ENCODE data around the gene HHEX. TPM values are rescaled to one million over a fixed set of nuclear protein-coding genes. Genes with fewer than 3 reads are reported as not detected.
A peak's percentile ranks its signal among the peaks of the same experiment; 100 is the strongest.
"Not testable (repeated sequence)": the region's sequence is repeated elsewhere in the genome, so short reads cannot be mapped to it uniquely, and the experiment has no call there.

HHEX gene
- total RNA-seq (2014; rRNA removed; shearing (Covaris generic)): 2.9 and 4.2 TPM in 2 replicates

GRCh38 chr10:92689663-92690210 is at the start of gene HHEX:
Gene HHEX (plus strand): TSS chr10:92689955. CDS start chr10:92689987, 32 bp downstream.
- no peaks in the 10 kb centered on the region for H3K4me1 ChIP-seq
- DNase-seq: peak; percentile 37 to 59
- peak within 1 kb of the TSS; percentile 51 for H3K27ac ChIP-seq
- H3K36me3 ChIP-seq: no peaks in the 10 kb centered on the region
- H3K9me3 ChIP-seq (replicated peaks): no peaks in the 10 kb centered on the region
- peak within 1 kb of the TSS; percentile 77 for H3K4me3 ChIP-seq
- H3K27me3 ChIP-seq: no peaks in the 10 kb centered on the region

DNA sequence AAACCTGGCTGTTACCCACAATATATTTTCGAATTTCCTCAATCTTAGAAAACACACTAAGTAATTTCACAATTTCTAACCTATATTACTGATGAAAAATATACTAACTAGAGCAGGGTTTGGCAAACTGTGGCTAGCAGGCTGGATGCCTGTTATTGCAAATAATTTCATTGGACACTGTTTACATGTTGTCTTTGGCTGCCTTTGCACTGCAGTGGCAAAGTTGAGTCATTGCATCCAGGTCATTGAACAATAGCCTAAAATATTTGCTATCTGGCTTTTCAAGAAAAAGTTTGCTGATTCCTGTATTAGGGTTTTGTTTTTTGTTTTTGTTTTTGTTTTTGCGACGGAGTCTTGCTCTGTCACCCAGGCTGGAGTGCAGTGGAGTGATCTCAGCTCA is 49.6 kb upstream of the HHEX start:
- Histone ChIP-seq H3K4me3 (no peak overlapping the region), H3K27ac (no peak overlapping the region), H3K4me1 (no peaks in the 10 kb centered on the region), H3K9me3 (replicated peaks) (no peaks in the 10 kb centered on the region), H3K27me3 (no peaks in the 10 kb centered on the region), H3K36me3 (peaks cover 74% of the 10 kb centered on the region)
- DNase-seq: no peak

DNA sequence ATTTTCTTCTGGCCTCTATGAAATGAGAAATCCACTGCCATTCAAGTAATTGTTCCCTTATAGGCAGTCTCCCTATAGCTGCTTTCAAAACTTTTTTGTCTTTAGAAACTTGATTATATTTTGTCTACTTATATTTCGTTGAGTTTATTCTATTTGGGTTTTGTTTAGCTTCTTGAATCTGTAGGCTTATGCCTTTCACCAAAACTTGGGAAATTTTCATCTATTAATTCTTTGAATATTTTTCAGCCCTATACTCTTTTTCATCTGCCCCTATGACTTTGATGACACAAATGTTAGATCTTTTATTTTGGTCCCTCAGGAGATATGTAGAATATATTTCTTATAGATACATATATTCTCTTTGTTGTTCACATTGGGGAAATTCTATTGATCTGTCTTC is 48.3 kb upstream of the HHEX start:
- no peak for DNase-seq
- Histone ChIP-seq H3K4me1 (no peaks in the 10 kb centered on the region), H3K27me3 (no peaks in the 10 kb centered on the region), H3K9me3 (replicated peaks) (no peaks in the 10 kb centered on the region), H3K4me3 (no peak overlapping the region), H3K27ac (no peak overlapping the region), H3K36me3 (peaks cover 73% of the 10 kb centered on the region)

GRCh38 chr10:92644921-92645320 is 44.8 kb upstream of the HHEX start:
- no peak overlapping the region for H3K27ac ChIP-seq
- no peak overlapping the region for H3K4me3 ChIP-seq
- peaks cover 79% of the 10 kb centered on the region for H3K36me3 ChIP-seq
- no peak for DNase-seq
- H3K9me3 ChIP-seq (replicated peaks): no peaks in the 10 kb centered on the region
- H3K27me3 ChIP-seq: no peaks in the 10 kb centered on the region
- H3K4me1 ChIP-seq: no peaks in the 10 kb centered on the region

DNA sequence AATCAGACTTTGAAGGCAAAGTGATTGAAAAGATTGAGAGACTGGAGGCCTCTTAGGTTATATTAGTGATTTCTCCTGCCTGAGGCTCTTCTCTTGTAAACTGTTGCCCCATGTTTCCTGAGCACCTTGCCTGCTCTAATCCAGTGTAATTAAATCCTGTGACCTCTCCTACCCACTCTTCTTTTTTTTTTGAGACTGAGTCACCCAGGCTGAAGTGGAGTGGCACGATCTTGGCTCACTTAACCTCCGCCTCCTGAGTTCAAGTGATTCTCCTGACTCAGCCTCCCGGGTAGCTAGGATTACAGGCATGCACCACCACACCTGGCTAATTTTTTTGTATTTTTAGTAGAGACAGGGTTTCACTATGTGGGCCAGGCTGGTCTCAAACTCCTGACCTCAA is 38.9 kb upstream of the HHEX start:
- not testable (repeated sequence) for H3K4me1 ChIP-seq; H3K4me3 ChIP-seq; H3K27ac ChIP-seq; DNase-seq; H3K27me3 ChIP-seq; H3K9me3 ChIP-seq (replicated peaks)
- peaks cover 74% of the 10 kb centered on the region for H3K36me3 ChIP-seq

DNA sequence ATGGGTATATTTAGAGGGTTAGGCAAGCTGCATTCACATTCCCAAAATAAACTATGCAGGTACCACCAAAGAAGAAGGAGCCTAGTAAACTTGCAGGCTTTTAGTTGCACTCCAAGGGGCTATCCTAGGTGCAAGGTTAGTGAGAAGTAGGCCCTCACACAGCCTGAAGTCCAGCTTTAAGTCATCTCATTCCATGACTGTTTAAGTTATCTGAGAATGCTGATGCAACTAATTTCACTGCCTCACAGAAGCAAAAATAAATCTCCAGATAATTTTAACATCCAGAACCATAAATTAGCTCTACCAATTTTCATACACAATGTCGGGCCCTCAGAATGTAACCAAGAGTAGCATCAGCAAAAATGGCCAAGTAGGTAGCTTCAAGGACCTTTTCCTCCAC is 34.3 kb upstream of the HHEX start:
- no peak overlapping the region for H3K4me3 ChIP-seq
- peaks cover 34% of the 10 kb centered on the region for H3K36me3 ChIP-seq
- H3K27ac ChIP-seq: no peak overlapping the region
- H3K4me1 ChIP-seq: no peaks in the 10 kb centered on the region
- DNase-seq: no peak
- no peaks in the 10 kb centered on the region for H3K9me3 ChIP-seq (replicated peaks)
- no peaks in the 10 kb centered on the region for H3K27me3 ChIP-seq

DNA sequence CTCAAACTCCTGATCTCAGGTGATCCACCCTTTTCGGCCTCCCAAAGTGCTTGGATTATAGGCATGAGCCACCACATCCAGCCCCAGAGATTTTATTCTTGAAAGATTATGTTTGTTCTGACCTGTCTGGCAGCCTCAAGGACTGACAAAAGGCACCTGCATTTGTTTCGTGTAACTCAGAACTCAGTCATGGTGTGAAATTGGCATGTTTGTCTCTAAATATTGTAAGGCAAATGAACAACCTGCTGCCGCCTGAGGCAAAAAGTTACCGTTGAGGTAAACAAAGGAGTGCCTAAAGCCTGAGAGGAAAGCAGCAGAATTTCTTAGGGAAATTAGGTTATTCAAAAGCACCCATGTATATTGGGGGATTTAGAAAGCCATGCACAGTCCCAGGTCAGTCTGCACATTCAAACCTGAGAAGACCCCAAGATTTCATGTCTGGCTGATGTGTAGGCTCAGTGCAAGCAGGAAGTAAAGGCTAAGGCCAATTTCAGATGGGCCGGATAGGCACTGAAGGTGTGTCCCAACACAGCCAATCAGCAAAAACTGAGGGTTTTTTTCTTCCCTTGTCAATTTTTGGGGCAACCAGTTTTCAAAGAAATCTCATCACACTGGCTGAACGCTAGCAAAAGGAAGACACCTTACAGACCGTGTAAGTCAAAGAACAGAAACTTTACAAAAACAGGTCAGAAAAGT is 33.3 kb upstream of the HHEX start:
- Histone ChIP-seq H3K4me3 (no peak overlapping the region), H3K27ac (no peak overlapping the region), H3K9me3 (replicated peaks) (no peaks in the 10 kb centered on the region), H3K4me1 (no peaks in the 10 kb centered on the region), H3K27me3 (no peaks in the 10 kb centered on the region), H3K36me3 (peaks cover 30% of the 10 kb centered on the region)
- DNase-seq: no peak

- no peaks in the 10 kb centered on the region for H3K27me3 ChIP-seq
- H3K4me3 ChIP-seq: no peak overlapping the region
- H3K27ac ChIP-seq: no peak overlapping the region
- H3K9me3 ChIP-seq (replicated peaks): no peaks in the 10 kb centered on the region
- no peaks in the 10 kb centered on the region for H3K4me1 ChIP-seq
- H3K36me3 ChIP-seq: peaks cover 30% of the 10 kb centered on the region
- DNase-seq: no peak
Measured at GRCh38 chr10:92657024-92657423, 32.7 kb upstream of the HHEX start.

DNA sequence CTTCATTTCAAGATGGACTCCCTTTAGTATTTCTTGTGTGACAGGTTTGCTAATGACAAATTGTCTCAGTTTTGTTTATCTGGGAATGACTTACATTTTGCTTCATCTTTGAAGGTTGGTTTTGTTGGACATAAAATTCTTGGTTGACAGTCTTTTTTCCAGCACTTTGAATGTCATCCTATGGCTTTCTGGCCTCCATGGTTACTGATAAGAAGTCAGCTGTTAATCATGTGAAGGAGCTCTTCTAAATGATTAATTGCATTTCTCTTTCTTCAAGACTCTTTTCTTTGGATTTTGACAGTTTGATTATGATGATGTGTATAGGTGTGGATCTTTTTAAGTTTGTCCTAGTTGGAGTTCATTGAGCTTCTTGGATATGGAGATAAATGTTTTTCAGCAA is 26.9 kb upstream of the HHEX start:
- DNase-seq: no peak
- H3K4me1 ChIP-seq: no peaks in the 10 kb centered on the region
- no peaks in the 10 kb centered on the region for H3K27me3 ChIP-seq
- H3K9me3 ChIP-seq (replicated peaks): peaks cover 5% of the 10 kb centered on the region; the same call in 1 of the 2 replicates
- H3K4me3 ChIP-seq: no peak overlapping the region
- H3K27ac ChIP-seq: no peak overlapping the region
- H3K36me3 ChIP-seq: no peaks in the 10 kb centered on the region

- Histone ChIP-seq H3K9me3 (replicated peaks) (peaks cover 5% of the 10 kb centered on the region; the same call in 1 of the 2 replicates), H3K4me1 (no peaks in the 10 kb centered on the region)
Measured at GRCh38 chr10:92664322-92664721, 25.4 kb upstream of the HHEX start.

DNA sequence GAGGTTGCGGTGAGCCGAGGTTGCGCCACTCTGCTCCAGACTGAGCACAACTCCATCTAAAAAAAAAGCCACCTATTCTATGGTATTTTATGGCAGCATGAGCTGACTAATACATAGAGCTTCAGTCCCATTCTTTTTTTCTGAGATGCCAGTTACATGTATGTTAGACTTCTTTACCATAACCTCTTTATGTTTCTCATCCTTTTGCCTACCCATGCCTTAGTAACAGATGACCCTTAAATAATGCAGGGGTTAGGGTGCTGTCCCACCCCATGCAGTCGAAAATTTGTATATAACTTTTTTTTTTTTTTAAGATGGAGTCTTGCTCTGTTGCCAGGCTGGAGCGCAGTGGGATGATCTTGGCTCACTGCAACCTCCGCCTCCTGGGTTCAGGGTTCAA is 22.7 kb upstream of the HHEX start:
- no peaks in the 10 kb centered on the region for H3K36me3 ChIP-seq
- H3K4me1 ChIP-seq: no peaks in the 10 kb centered on the region
- H3K4me3 ChIP-seq: no peak overlapping the region
- H3K27ac ChIP-seq: no peak overlapping the region
- peaks cover 5% of the 10 kb centered on the region; the same call in 1 of the 2 replicates for H3K9me3 ChIP-seq (replicated peaks)
- H3K27me3 ChIP-seq: no peaks in the 10 kb centered on the region
- DNase-seq: no peak

More at GRCh38 chr10:92664322-92664721, 25.4 kb upstream of the HHEX start:
- no peak overlapping the region for H3K4me3 ChIP-seq
- H3K27ac ChIP-seq: no peak overlapping the region
- H3K27me3 ChIP-seq: no peaks in the 10 kb centered on the region
- no peak for DNase-seq
- H3K36me3 ChIP-seq: no peaks in the 10 kb centered on the region

- Histone ChIP-seq H3K4me1 (no peaks in the 10 kb centered on the region), H3K4me3 (no peak overlapping the region), H3K27me3 (no peaks in the 10 kb centered on the region), H3K27ac (no peak overlapping the region), H3K36me3 (no peaks in the 10 kb centered on the region), H3K9me3 (replicated peaks) (no peaks in the 10 kb centered on the region)
- DNase-seq: no peak
Measured at GRCh38 chr10:92677708-92678107, 12.0 kb upstream of the HHEX start.

DNA sequence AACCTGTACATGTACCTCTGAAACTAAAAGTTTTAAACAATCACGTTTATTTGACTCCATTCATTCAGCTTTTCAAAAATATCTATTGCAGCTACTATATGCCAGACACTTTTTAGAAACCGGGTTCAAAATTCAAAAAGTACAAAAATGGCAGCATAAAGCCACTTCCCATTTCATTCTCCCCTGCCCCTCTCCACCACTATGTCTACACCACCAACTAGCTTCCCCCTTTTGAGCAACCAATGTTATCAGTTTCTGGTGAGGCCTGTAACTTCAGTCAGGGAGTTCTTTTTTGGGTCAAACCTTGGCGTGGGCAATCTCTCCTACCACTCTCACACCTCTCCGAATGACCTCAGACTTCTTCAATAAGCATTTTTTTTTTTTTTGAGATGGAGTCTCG is 11.5 kb upstream of the HHEX start:
- no peaks in the 10 kb centered on the region for H3K4me1 ChIP-seq
- no peaks in the 10 kb centered on the region for H3K9me3 ChIP-seq (replicated peaks)
- H3K27ac ChIP-seq: no peak overlapping the region
- no peaks in the 10 kb centered on the region for H3K36me3 ChIP-seq
- H3K4me3 ChIP-seq: no peak overlapping the region
- no peak for DNase-seq
- H3K27me3 ChIP-seq: no peaks in the 10 kb centered on the region

DNA sequence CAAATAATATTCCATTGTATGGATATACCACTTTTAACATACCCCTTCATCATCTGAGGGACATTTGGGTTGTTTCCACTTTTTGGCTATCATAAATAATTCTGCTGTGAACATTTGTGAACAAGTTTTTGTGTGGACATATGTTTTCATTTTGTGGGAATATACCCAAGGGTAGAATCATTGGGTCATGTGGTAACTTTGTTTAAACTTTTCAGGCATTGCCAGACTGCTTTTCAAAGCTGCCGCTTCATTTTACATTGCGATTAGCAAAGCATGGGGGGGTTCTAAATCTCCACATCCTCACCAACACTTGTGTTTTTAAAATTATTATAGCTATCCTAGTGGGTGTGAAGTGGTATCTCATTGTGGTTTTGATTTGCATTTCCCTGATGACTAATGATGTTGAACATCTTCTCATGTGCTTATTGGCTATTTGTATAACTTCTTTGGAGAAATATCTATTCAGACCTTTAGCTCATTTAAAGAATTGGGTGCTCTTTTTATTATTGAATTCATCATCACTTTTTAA is 8.4 kb upstream of the HHEX start:
- Histone ChIP-seq H3K27me3 (no peaks in the 10 kb centered on the region), H3K36me3 (no peaks in the 10 kb centered on the region), H3K4me3 (no peak overlapping the region), H3K4me1 (no peaks in the 10 kb centered on the region), H3K27ac (no peak overlapping the region), H3K9me3 (replicated peaks) (no peaks in the 10 kb centered on the region)
- DNase-seq: no peak

- H3K4me1 ChIP-seq: no peaks in the 10 kb centered on the region
- no peak for DNase-seq
- H3K9me3 ChIP-seq (replicated peaks): no peaks in the 10 kb centered on the region
- no peak overlapping the region for H3K4me3 ChIP-seq
- no peak overlapping the region for H3K27ac ChIP-seq
- H3K27me3 ChIP-seq: no peaks in the 10 kb centered on the region
- no peaks in the 10 kb centered on the region for H3K36me3 ChIP-seq
Measured at GRCh38 chr10:92688573-92688926, 1.2 kb upstream of the HHEX start.

All from SJCRH30 (cell line).